K562 (cell line): ENCODE results near the gene RPS2. TPM values are rescaled to one million over a fixed set of nuclear protein-coding genes. Genes with fewer than 3 reads are reported as not detected.

Experiments used
- ARNT ChIP-seq, 2 experiments: fragments of 450-650 bp; IDR thresholded peaks; 2 replicates each; pipeline ENCODE4 v1.6.1; 2016; ENCODE audit warnings: mild to moderate bottlenecking in 1 of 2
- CREB1 ChIP-seq, 2 experiments: sonication (generic) in 1 of 2; formaldehyde crosslinking in 1 of 2; IDR thresholded peaks; 2 replicates each; pipeline versions ENCODE4 v1.6.1 to v1.8.0; 2012 to 2022; ENCODE audit warnings: inconsistent platforms in 1 of 2, mild to moderate bottlenecking in 1 of 2, missing genetic modification reagents in 1 of 2, moderate library complexity in 1 of 2
- FOXP1 ChIP-seq: sonication (generic); formaldehyde crosslinking; IDR thresholded peaks from 2 replicates; pipeline ENCODE4 v1.8.0; 2022; ENCODE audit warnings: mild to moderate bottlenecking, missing genetic modification reagents
- GATA2 ChIP-seq: sonication (generic); formaldehyde crosslinking; IDR thresholded peaks from 2 replicates; pipeline ENCODE4 v1.4.0; 2020; ENCODE audit warnings: mild to moderate bottlenecking, missing genetic modification reagents
- KDM1A ChIP-seq, 2 experiments: fragments of 450-650 bp; IDR thresholded peaks; 2 replicates each; pipeline ENCODE4 v1.6.1; 2016; ENCODE audit warnings: mild to moderate bottlenecking in 2 of 2
- KLF10 ChIP-seq: fragments of 250-450 bp; sonication (Bioruptor Pico); IDR thresholded peaks from 2 replicates; pipeline ENCODE4 v1.6.1; 2021; ENCODE audit warnings: matching md5 sums
- MBD2 ChIP-seq: sonication (generic); IDR thresholded peaks from 2 replicates; pipeline ENCODE4 v1.6.1; 2016; ENCODE audit warnings: low read depth, borderline replicate concordance
- MTA3 ChIP-seq: fragments of 450-650 bp; formaldehyde crosslinking; IDR thresholded peaks from 2 replicates; pipeline ENCODE4 v1.6.1; 2017; ENCODE audit warnings: mild to moderate bottlenecking, borderline replicate concordance
- NCOR1 ChIP-seq: fragments of 450-650 bp; IDR thresholded peaks from 2 replicates; pipeline ENCODE4 v1.6.1; 2016; ENCODE audit warnings: mild to moderate bottlenecking, moderate library complexity
- PCBP1 ChIP-seq: fragments of 200-400 bp; formaldehyde crosslinking; IDR thresholded peaks from 2 replicates; pipeline ENCODE4 v1.6.1; 2018; ENCODE audit warnings: mild to moderate bottlenecking, low read depth, low read length; ENCODE audit not compliant: poor library complexity, severe bottlenecking
- POLR2B ChIP-seq: fragments of 450-650 bp; IDR thresholded peaks from 2 replicates; pipeline ENCODE4 v1.6.1; 2018; ENCODE audit warnings: low read depth; ENCODE audit not compliant: partially characterized antibody
- POLR2H ChIP-seq: IDR thresholded peaks from 2 replicates; pipeline ENCODE4 v1.6.1; 2016; ENCODE audit warnings: missing genetic modification characterization, low read depth, mild to moderate bottlenecking, control low read depth, missing compliant biosample characterization, moderate library complexity
- RB1 ChIP-seq: fragments of 450-650 bp; IDR thresholded peaks from 2 replicates; pipeline ENCODE4 v1.6.1; 2017; ENCODE audit warnings: low read depth, mild to moderate bottlenecking
- TGIF2 ChIP-seq: sonication (generic); formaldehyde crosslinking; IDR thresholded peaks from 2 replicates; pipeline ENCODE4 v1.8.1; 2022; ENCODE audit warnings: mild to moderate bottlenecking, missing genetic modification reagents, moderate library complexity
- TOE1 ChIP-seq, 2 experiments: fragments of 450-650 bp in 1 of 2; sonication (generic) in 1 of 2; formaldehyde crosslinking in 1 of 2; IDR thresholded peaks; 2 replicates each; pipeline versions ENCODE4 v1.7.1 to v1.8.0; 2016 to 2022; ENCODE audit warnings: borderline replicate concordance in 2 of 2, mild to moderate bottlenecking in 2 of 2, antibody characterized with exemption in 1 of 2, inconsistent platforms in 1 of 2, low read depth in 1 of 2, missing genetic modification reagents in 1 of 2, moderate library complexity in 1 of 2
- ZBED1 ChIP-seq: IDR thresholded peaks from 2 replicates; pipeline ENCODE4 v1.6.1; 2014
- ZFX ChIP-seq: sonication (generic); formaldehyde crosslinking; IDR thresholded peaks from 2 replicates; pipeline ENCODE4 v1.8.0; 2022; ENCODE audit warnings: mild to moderate bottlenecking, missing genetic modification reagents, moderate library complexity
- ZNF436 ChIP-seq: fragments of 250-450, 450-650 bp; sonication (Bioruptor Pico); formaldehyde crosslinking; IDR thresholded peaks from 2 replicates; pipeline ENCODE4 v1.7.0; 2020; ENCODE audit warnings: mild to moderate bottlenecking
- ZNF445 ChIP-seq: fragments of 250-450 bp; sonication (Bioruptor Pico); IDR thresholded peaks from 2 replicates; pipeline ENCODE4 v1.4.0; 2020; ENCODE audit warnings: low read depth, mild to moderate bottlenecking, moderate library complexity
- ZNF696 ChIP-seq: fragments of 250-450 bp; sonication (Bioruptor Pico); conservative IDR thresholded peaks from 2 replicates; pipeline ENCODE4 v1.4.0; 2020; ENCODE audit warnings: mild to moderate bottlenecking, moderate library complexity
- polyA plus RNA-seq, 8 experiments: library from polyadenylated mRNA; depleted of rRNA in 4 of 8; stranded (reverse) in 5 of 8; unstranded in 3 of 8; fragments of >200 nt; fragmentation: Nextera tagmentation in 2 of 8; fragmentation: Illumina TruSeq in 1 of 8; extraction: Ambion mirVana in 2 of 8; extraction: Trizol in 1 of 8; gene quantifications; 2 replicates each; pipeline versions ENCODE4 v1.2.1 to v1.2.3, GENCODE V29; 2011 to 2014; ENCODE audit warnings: inconsistent platforms in 1 of 8, missing spikeins in 1 of 8
- total RNA-seq, 7 experiments: library from RNA; depleted of rRNA in 6 of 7; stranded (reverse); fragments of >200 nt in 6 of 7; fragmentation: Illumina TruSeq in 2 of 7; extraction: Trizol in 2 of 7; gene quantifications; 2 replicates each; pipeline versions ENCODE4 v1.2.1 to v1.2.3, GENCODE V29; 2011 to 2021; ENCODE audit warnings: low replicate concordance in 1 of 7
- TF ChIP-seq, protein P1 (sequence below): fragments of 250-450 bp; sonication (Bioruptor Pico); IDR thresholded peaks from 2 replicates; pipeline ENCODE4 v1.9.0; 2021; ENCODE audit warnings: mild to moderate bottlenecking, inconsistent platforms
- TF ChIP-seq, protein P2 (sequence below): fragments of 250-450 bp; sonication (Bioruptor Pico); IDR thresholded peaks from 2 replicates; pipeline ENCODE4 v1.6.1; 2021; ENCODE audit warnings: mild to moderate bottlenecking
- TF ChIP-seq, protein P3 (sequence below): sonication (generic); formaldehyde crosslinking; IDR thresholded peaks from 2 replicates; pipeline ENCODE4 v1.8.0; 2022; ENCODE audit warnings: missing genetic modification reagents, mild to moderate bottlenecking, moderate library complexity, borderline replicate concordance

Gene RPS2
- total and polyA plus RNA-seq, 9 of the 15 experiments (the other 6 are each of a cell fraction or from before 2014, with no cell fraction given), result 834 to 4,794 (median 3,793) TPM

DNA sequence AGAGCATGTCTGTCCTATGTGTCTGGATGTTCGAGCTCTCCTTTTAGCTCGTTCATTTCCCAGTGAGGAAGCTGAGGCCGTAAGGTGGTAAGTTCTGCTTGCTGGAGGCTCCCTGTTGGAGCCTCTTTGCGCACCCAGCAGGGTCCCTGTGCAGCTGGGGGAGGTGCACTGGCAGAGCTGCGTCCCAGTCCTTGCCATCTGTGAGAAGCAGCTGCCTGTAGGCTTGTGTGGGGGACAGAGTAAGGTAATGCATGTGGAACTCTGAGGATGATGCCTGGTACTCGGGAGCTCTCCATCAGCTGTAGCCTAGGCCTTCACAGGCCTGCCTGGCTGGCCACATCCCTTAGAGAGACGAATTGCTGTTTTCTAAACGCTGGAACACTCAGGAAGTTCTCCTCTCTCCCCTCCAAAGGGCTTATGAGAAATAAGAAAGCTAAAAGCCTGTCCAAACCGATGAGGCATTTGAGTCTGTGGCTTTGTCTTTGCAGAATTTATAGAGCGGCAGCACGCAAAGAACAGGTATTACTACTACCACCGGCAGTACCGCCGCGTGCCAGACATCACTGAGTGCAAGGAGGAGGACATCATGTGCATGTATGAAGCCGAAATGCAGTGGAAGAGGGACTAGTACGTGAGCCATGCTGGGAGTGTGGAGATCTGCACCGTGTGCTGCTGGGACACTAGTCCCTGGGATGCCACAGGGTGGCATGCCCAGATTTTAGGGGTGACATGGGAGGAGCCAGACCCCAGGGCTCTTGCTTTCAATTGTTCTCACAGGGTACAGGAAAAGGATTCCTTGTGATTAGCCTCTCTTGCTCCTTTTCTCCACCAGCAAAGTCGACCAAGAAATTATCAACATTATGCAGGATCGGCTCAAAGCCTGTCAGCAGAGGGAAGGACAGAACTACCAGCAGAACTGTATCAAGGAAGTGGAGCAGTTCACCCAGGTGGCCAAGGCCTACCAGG lies 3.7 kb downstream of the RPS2 start (continued):
- TF ChIP-seq, protein P1, sequence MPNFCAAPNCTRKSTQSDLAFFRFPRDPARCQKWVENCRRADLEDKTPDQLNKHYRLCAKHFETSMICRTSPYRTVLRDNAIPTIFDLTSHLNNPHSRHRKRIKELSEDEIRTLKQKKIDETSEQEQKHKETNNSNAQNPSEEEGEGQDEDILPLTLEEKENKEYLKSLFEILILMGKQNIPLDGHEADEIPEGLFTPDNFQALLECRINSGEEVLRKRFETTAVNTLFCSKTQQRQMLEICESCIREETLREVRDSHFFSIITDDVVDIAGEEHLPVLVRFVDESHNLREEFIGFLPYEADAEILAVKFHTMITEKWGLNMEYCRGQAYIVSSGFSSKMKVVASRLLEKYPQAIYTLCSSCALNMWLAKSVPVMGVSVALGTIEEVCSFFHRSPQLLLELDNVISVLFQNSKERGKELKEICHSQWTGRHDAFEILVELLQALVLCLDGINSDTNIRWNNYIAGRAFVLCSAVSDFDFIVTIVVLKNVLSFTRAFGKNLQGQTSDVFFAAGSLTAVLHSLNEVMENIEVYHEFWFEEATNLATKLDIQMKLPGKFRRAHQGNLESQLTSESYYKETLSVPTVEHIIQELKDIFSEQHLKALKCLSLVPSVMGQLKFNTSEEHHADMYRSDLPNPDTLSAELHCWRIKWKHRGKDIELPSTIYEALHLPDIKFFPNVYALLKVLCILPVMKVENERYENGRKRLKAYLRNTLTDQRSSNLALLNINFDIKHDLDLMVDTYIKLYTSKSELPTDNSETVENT (CRISPR knock-in tag), result peak; percentile 81; the same call in 1 of the 2 replicates
- no peak for TF ChIP-seq PCBP1
- peak; percentile 84 for TF ChIP-seq KLF10 (CRISPR knock-in tag)
- TF ChIP-seq, protein P2, sequence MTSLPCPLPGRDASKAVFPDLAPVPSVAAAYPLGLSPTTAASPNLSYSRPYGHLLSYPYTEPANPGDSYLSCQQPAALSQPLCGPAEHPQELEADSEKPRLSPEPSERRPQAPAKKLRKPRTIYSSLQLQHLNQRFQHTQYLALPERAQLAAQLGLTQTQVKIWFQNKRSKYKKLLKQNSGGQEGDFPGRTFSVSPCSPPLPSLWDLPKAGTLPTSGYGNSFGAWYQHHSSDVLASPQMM, result peak; percentile 65; the same call in 1 of the 2 replicates
- peak; percentile 68; the same call in 1 of the 2 replicates for TF ChIP-seq FOXP1
- TF ChIP-seq GATA2 (CRISPR knock-in tag), result no peak
- TF ChIP-seq MTA3, result peak; percentile 38; the same call in 1 of the 2 replicates
- TF ChIP-seq NCOR1, result peak; percentile 53; the same call in 1 of the 2 replicates
- TF ChIP-seq MBD2, result peak; percentile 17
- no peak for TF ChIP-seq ARNT (IDR thresholded peaks at IDR 0.05)
- TF ChIP-seq RB1, result peak; percentile 6; the same call in 1 of the 2 replicates
- no peak for TF ChIP-seq TGIF2 (CRISPR knock-in tag)
- TF ChIP-seq POLR2H (tag), result peak; percentile 40; the same call in 1 of the 2 replicates
- TF ChIP-seq TOE1 (IDR thresholded peaks at IDR 0.05; ENCODE audit: borderline replicate concordance), result peak; percentile 22; the same call in 1 of the 2 replicates
- TF ChIP-seq TOE1 (CRISPR knock-in tag; IDR thresholded peaks at IDR 0.05; ENCODE audit: borderline replicate concordance, low read depth), result no peak
- TF ChIP-seq, protein P3, sequence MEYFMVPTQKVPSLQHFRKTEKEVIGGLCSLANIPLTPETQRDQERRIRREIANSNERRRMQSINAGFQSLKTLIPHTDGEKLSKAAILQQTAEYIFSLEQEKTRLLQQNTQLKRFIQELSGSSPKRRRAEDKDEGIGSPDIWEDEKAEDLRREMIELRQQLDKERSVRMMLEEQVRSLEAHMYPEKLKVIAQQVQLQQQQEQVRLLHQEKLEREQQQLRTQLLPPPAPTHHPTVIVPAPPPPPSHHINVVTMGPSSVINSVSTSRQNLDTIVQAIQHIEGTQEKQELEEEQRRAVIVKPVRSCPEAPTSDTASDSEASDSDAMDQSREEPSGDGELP, result peak; percentile 70
- TF ChIP-seq ZNF696 (CRISPR knock-in tag), result peak; percentile 14; the same call in 1 of the 2 replicates
- TF ChIP-seq CREB1 (IDR thresholded peaks at IDR 0.05), result no peak; the same call in 1 of the 2 replicates
- 0 out of 2 replicates have a peak, but pooled peaks have one; percentile 18 for TF ChIP-seq CREB1 (CRISPR knock-in tag; IDR thresholded peaks at IDR 0.05)
- TF ChIP-seq ZNF445 (CRISPR knock-in tag), result 0 out of 2 replicates have a peak, but pooled peaks have one; percentile 59
- TF ChIP-seq KDM1A (IDR thresholded peaks at IDR 0.05), result peak in 1 of 2 experiments; percentile 29; a peak in 2 of 4 replicates
- TF ChIP-seq ZFX (CRISPR knock-in tag), result peak; percentile 65
- TF ChIP-seq POLR2B, result peak; percentile 92
- TF ChIP-seq ZNF436 (CRISPR knock-in tag), result no peak
- TF ChIP-seq ZBED1, result peak; percentile 84
